Lower leg skin (tissue), 4 donors: ENCODE data around the gene DUOXA2. TPM values are rescaled to one million over a fixed set of nuclear protein-coding genes. Genes with fewer than 3 reads are reported as not detected.

Experiments used
- DNase-seq, 2 donors: peaks; one replicate each; pipeline ENCODE4 v3.0.0-alpha.2; 2019; ENCODE audit warnings: low spot score in 2 of 2
- H3K4me3 ChIP-seq: fragments of 200-600 bp; sonication (generic); 2 replicates; pipeline ENCODE4 v1.5.1; 2017; ENCODE audit warnings: mild to moderate bottlenecking, low read depth; ENCODE audit not compliant: poor library complexity, severe bottlenecking
- CTCF ChIP-seq, 3 donors: fragments of 450-650 bp; IDR thresholded peaks; one replicate each; pipeline ENCODE4 v1.5.1; 2016; ENCODE audit warnings: antibody characterized with exemption in 3 of 3, mild to moderate bottlenecking in 3 of 3, moderate library complexity in 2 of 3
- POLR2A ChIP-seq, 2 donors: fragments of 450-650 bp; IDR thresholded peaks; one replicate each; pipeline ENCODE4 v1.6.1; 2016 to 2017; ENCODE audit warnings: antibody characterized with exemption in 2 of 2, mild to moderate bottlenecking in 1 of 2, moderate library complexity in 1 of 2
- WGBS, 2 donors: methylation state at CpG; one replicate each; pipeline ENCODE4 v1.1.5; 2018; 5-methylcytosine and 5-hydroxymethylcytosine counted together
- intact Hi-C: fragments of 100-400 bp; cut with DNase I; formaldehyde crosslinking; loops from one replicate; pipeline ENCODE4 v1.15.0; 2023; ENCODE audit warnings: low total_unique reads
- total RNA-seq, 4 donors: library from RNA; depleted of rRNA; stranded (reverse); fragments of >200 nt; gene quantifications; one replicate each; pipeline ENCODE4 v1.1.0, GENCODE V29; 2016

DUOXA2 gene
- total RNA-seq, 4 donors from 2014 or later = not detected

- intact Hi-C loops = no loop called here
- no peak for DNase-seq
- TF ChIP-seq POLR2A (IDR thresholded peaks at IDR 0.05) (no peak), CTCF (IDR thresholded peaks at IDR 0.05) (no peak)
- 4 to 8% methylated on average over 28 to 47 of the region's 65 CpGs for WGBS, 2 donors
- no peak overlapping the region for H3K4me3 ChIP-seq
Measured at GRCh38 chr15:45116482-45117307, 2.6 kb downstream of the DUOXA2 start.

- TF ChIP-seq POLR2A (IDR thresholded peaks at IDR 0.05) = no peak
- TF ChIP-seq CTCF (IDR thresholded peaks at IDR 0.05) = no peak
- intact Hi-C loops = no loop called here
- 30 to 36% methylated on average over 33 of the region's 33 CpGs for WGBS, 2 donors
- DNase-seq = no peak
- H3K4me3 ChIP-seq = no peak overlapping the region
Measured at GRCh38 chr15:45117308-45118130, 3.4 kb downstream of the DUOXA2 start.

- 0 to 1% methylated on average over 14 of the region's 14 CpGs for WGBS, 2 donors
- peak; percentile 82 to 95 for DNase-seq
- no peak for TF ChIP-seq POLR2A (IDR thresholded peaks at IDR 0.05)
- TF ChIP-seq CTCF (IDR thresholded peaks at IDR 0.05) = peak in 1 of 3 donors; percentile 64
- intact Hi-C loops = no loop called here
- no peak overlapping the region for H3K4me3 ChIP-seq
Measured at GRCh38 chr15:45118131-45118588, 4.0 kb downstream of the DUOXA2 start.

- H3K4me3 ChIP-seq = no peak overlapping the region
- DNase-seq = no peak
- intact Hi-C loops = no loop called here
- TF ChIP-seq CTCF (IDR thresholded peaks at IDR 0.05) = no peak
- TF ChIP-seq POLR2A (IDR thresholded peaks at IDR 0.05) = no peak
- WGBS, 2 donors = 84 to 86% methylated on average over 5 of the region's 5 CpGs
Measured at GRCh38 chr15:45118996-45119395, 4.9 kb downstream of the DUOXA2 start.

GRCh38 chr15:45120081-45120972 is 6.2 kb downstream of the DUOXA2 start:
- DNase-seq = no peak
- no peak for TF ChIP-seq POLR2A (IDR thresholded peaks at IDR 0.05)
- TF ChIP-seq CTCF (IDR thresholded peaks at IDR 0.05) = no peak
- no peak overlapping the region for H3K4me3 ChIP-seq
- WGBS, 2 donors = 95 to 97% methylated on average over 10 of the region's 10 CpGs
- intact Hi-C loops = no loop called here
